ENCODE measurements around the gene TTLL8.

TTLL8 gene

GRCh38 chr22:50009765-50010675, 48.1 kb downstream of the TTLL8 start:
- no CpG with 5 or more reads among the region's 46 CpGs for WGBS (ENCODE audit: extremely low coverage, insufficient coverage, low lambda C conversion rate)
- H2BK15ac ChIP-seq (replicated peaks; ENCODE audit: low read depth): no peak overlapping the region
- no peak overlapping the region for H4K8ac ChIP-seq (ENCODE audit: low read depth, low read length)
- no peak overlapping the region for H3K4me2 ChIP-seq (ENCODE audit: low read length)
- H3K27ac ChIP-seq (ENCODE audit: low read depth, low read length): no peak overlapping the region
- no peak overlapping the region for H3K9ac ChIP-seq (ENCODE audit: low read length)
- no peak overlapping the region for H3K23ac ChIP-seq (ENCODE audit: low read length)
- H3K4me1 ChIP-seq (ENCODE audit: control insufficient read depth, low read depth, low read length): no peaks in the 10 kb centered on the region
- H3K4me3 ChIP-seq (ENCODE audit: low read length): no peak overlapping the region
- no peak overlapping the region for H3K4ac ChIP-seq (ENCODE audit: low read depth, low read length)
- no peak overlapping the region for H2BK5ac ChIP-seq (ENCODE audit: low read length)
- no peak overlapping the region for H3K18ac ChIP-seq (ENCODE audit: low read length)
- no peak overlapping the region for H2AK5ac ChIP-seq (ENCODE audit: low read length)
- H3K79me1 ChIP-seq (ENCODE audit: low read length): no peaks in the 10 kb centered on the region
- no peak for DNase-seq
- H3K79me2 ChIP-seq (ENCODE audit: control insufficient read depth, insufficient read depth, low read length): no peaks in the 10 kb centered on the region
- no peak overlapping the region for H4K5ac ChIP-seq (ENCODE audit: low read length)
- H3K56ac ChIP-seq (ENCODE audit: low read length): no peak overlapping the region
- H3K36me3 ChIP-seq (ENCODE audit: control insufficient read depth, insufficient read depth, low read length): no peaks in the 10 kb centered on the region
- H2BK120ac ChIP-seq (ENCODE audit: low read depth, low read length): no peak overlapping the region
- peaks cover 14% of the 10 kb centered on the region for H3K27me3 ChIP-seq (ENCODE audit: insufficient read depth, low read length, poor library complexity)

GRCh38 chr22:50009251-50009650, 48.8 kb downstream of the TTLL8 start:
- no peak overlapping the region for H2BK5ac ChIP-seq (ENCODE audit: low read length)
- no peak overlapping the region for H3K4me2 ChIP-seq (ENCODE audit: low read length)
- no peak overlapping the region for H3K23ac ChIP-seq (ENCODE audit: low read length)
- H3K27me3 ChIP-seq (ENCODE audit: insufficient read depth, low read length, poor library complexity): peaks cover 7% of the 10 kb centered on the region
- no peak for DNase-seq
- no peak overlapping the region for H2BK120ac ChIP-seq (ENCODE audit: low read depth, low read length)
- no peaks in the 10 kb centered on the region for H3K79me1 ChIP-seq (ENCODE audit: low read length)
- H3K4ac ChIP-seq (ENCODE audit: low read depth, low read length): no peak overlapping the region
- H2BK15ac ChIP-seq (replicated peaks; ENCODE audit: low read depth): no peak overlapping the region
- H4K8ac ChIP-seq (ENCODE audit: low read depth, low read length): no peak overlapping the region
- no peak overlapping the region for H3K18ac ChIP-seq (ENCODE audit: low read length)
- H3K27ac ChIP-seq (ENCODE audit: low read depth, low read length): no peak overlapping the region
- H3K4me1 ChIP-seq (ENCODE audit: control insufficient read depth, low read depth, low read length): no peaks in the 10 kb centered on the region
- no peak overlapping the region for H4K5ac ChIP-seq (ENCODE audit: low read length)
- H3K4me3 ChIP-seq (ENCODE audit: low read length): no peak overlapping the region
- WGBS (ENCODE audit: extremely low coverage, insufficient coverage, low lambda C conversion rate): no CpG with 5 or more reads among the region's 16 CpGs
- no peak overlapping the region for H3K56ac ChIP-seq (ENCODE audit: low read length)
- no peaks in the 10 kb centered on the region for H3K79me2 ChIP-seq (ENCODE audit: control insufficient read depth, insufficient read depth, low read length)
- no peak overlapping the region for H3K9ac ChIP-seq (ENCODE audit: low read length)
- H2AK5ac ChIP-seq (ENCODE audit: low read length): no peak overlapping the region
- no peaks in the 10 kb centered on the region for H3K36me3 ChIP-seq (ENCODE audit: control insufficient read depth, insufficient read depth, low read length)

GRCh38 chr22:50008151-50009040, 49.7 kb downstream of the TTLL8 start:
- no peak overlapping the region for H3K4me3 ChIP-seq (ENCODE audit: low read length)
- peaks cover 5% of the 10 kb centered on the region for H3K27me3 ChIP-seq (ENCODE audit: insufficient read depth, low read length, poor library complexity)
- H3K27ac ChIP-seq (ENCODE audit: low read depth, low read length): no peak overlapping the region
- H2BK5ac ChIP-seq (ENCODE audit: low read length): no peak overlapping the region
- no peak overlapping the region for H3K18ac ChIP-seq (ENCODE audit: low read length)
- DNase-seq: no peak
- H3K79me1 ChIP-seq (ENCODE audit: low read length): no peaks in the 10 kb centered on the region
- no peak overlapping the region for H3K4ac ChIP-seq (ENCODE audit: low read depth, low read length)
- no peak overlapping the region for H4K5ac ChIP-seq (ENCODE audit: low read length)
- no peak overlapping the region for H2AK5ac ChIP-seq (ENCODE audit: low read length)
- no peak overlapping the region for H3K9ac ChIP-seq (ENCODE audit: low read length)
- WGBS (ENCODE audit: extremely low coverage, insufficient coverage, low lambda C conversion rate): no CpG with 5 or more reads among the region's 24 CpGs
- no peak overlapping the region for H2BK15ac ChIP-seq (replicated peaks; ENCODE audit: low read depth)
- H3K36me3 ChIP-seq (ENCODE audit: control insufficient read depth, insufficient read depth, low read length): no peaks in the 10 kb centered on the region
- no peak overlapping the region for H2BK120ac ChIP-seq (ENCODE audit: low read depth, low read length)
- H3K23ac ChIP-seq (ENCODE audit: low read length): no peak overlapping the region
- H3K4me2 ChIP-seq (ENCODE audit: low read length): no peak overlapping the region
- H3K79me2 ChIP-seq (ENCODE audit: control insufficient read depth, insufficient read depth, low read length): no peaks in the 10 kb centered on the region
- no peaks in the 10 kb centered on the region for H3K4me1 ChIP-seq (ENCODE audit: control insufficient read depth, low read depth, low read length)
- H4K8ac ChIP-seq (ENCODE audit: low read depth, low read length): no peak overlapping the region
- no peak overlapping the region for H3K56ac ChIP-seq (ENCODE audit: low read length)

- Histone ChIP-seq H3K4me2 (ENCODE audit: low read length) (no peak overlapping the region), H3K56ac (ENCODE audit: low read length) (no peak overlapping the region), H3K4me1 (ENCODE audit: control insufficient read depth, low read depth, low read length) (no peaks in the 10 kb centered on the region), H3K4me3 (ENCODE audit: low read length) (no peak overlapping the region), H3K27me3 (ENCODE audit: insufficient read depth, low read length, poor library complexity) (peaks cover 5% of the 10 kb centered on the region), H3K18ac (ENCODE audit: low read length) (no peak overlapping the region), H2BK5ac (ENCODE audit: low read length) (no peak overlapping the region), H4K8ac (ENCODE audit: low read depth, low read length) (no peak overlapping the region), H3K4ac (ENCODE audit: low read depth, low read length) (no peak overlapping the region), H4K5ac (ENCODE audit: low read length) (no peak overlapping the region), H3K23ac (ENCODE audit: low read length) (no peak overlapping the region), H3K36me3 (ENCODE audit: control insufficient read depth, insufficient read depth, low read length) (no peaks in the 10 kb centered on the region), H2BK15ac (replicated peaks; ENCODE audit: low read depth) (no peak overlapping the region), H3K9ac (ENCODE audit: low read length) (no peak overlapping the region), H2AK5ac (ENCODE audit: low read length) (no peak overlapping the region), H2BK120ac (ENCODE audit: low read depth, low read length) (no peak overlapping the region), H3K27ac (ENCODE audit: low read depth, low read length) (no peak overlapping the region), H3K79me2 (ENCODE audit: control insufficient read depth, insufficient read depth, low read length) (no peaks in the 10 kb centered on the region), H3K79me1 (ENCODE audit: low read length) (no peaks in the 10 kb centered on the region)
- DNase-seq: no peak
- WGBS (ENCODE audit: extremely low coverage, insufficient coverage, low lambda C conversion rate): no CpG with 5 or more reads among the region's 3 CpGs
These were observed 51.0 kb downstream of the TTLL8 start for GRCh38 chr22:50007057-50007511.

GRCh38 chr22:50004918-50005317, 53.2 kb downstream of the TTLL8 start:
- no CpG with 5 or more reads among the region's 4 CpGs for WGBS (ENCODE audit: extremely low coverage, insufficient coverage, low lambda C conversion rate)
- H3K4me2 ChIP-seq (ENCODE audit: low read length): no peak overlapping the region
- H3K18ac ChIP-seq (ENCODE audit: low read length): no peak overlapping the region
- no peak overlapping the region for H3K56ac ChIP-seq (ENCODE audit: low read length)
- H4K5ac ChIP-seq (ENCODE audit: low read length): no peak overlapping the region
- no peak overlapping the region for H2BK15ac ChIP-seq (replicated peaks; ENCODE audit: low read depth)
- no peak overlapping the region for H3K9ac ChIP-seq (ENCODE audit: low read length)
- H3K27me3 ChIP-seq (ENCODE audit: insufficient read depth, low read length, poor library complexity): peaks cover 1% of the 10 kb centered on the region
- H2BK5ac ChIP-seq (ENCODE audit: low read length): no peak overlapping the region
- H3K27ac ChIP-seq (ENCODE audit: low read depth, low read length): no peak overlapping the region
- no peak overlapping the region for H3K4me3 ChIP-seq (ENCODE audit: low read length)
- no peaks in the 10 kb centered on the region for H3K79me2 ChIP-seq (ENCODE audit: control insufficient read depth, insufficient read depth, low read length)
- no peak overlapping the region for H4K8ac ChIP-seq (ENCODE audit: low read depth, low read length)
- H3K4ac ChIP-seq (ENCODE audit: low read depth, low read length): no peak overlapping the region
- H3K23ac ChIP-seq (ENCODE audit: low read length): no peak overlapping the region
- H3K79me1 ChIP-seq (ENCODE audit: low read length): no peaks in the 10 kb centered on the region
- H3K36me3 ChIP-seq (ENCODE audit: control insufficient read depth, insufficient read depth, low read length): no peaks in the 10 kb centered on the region
- no peak for DNase-seq
- no peaks in the 10 kb centered on the region for H3K4me1 ChIP-seq (ENCODE audit: control insufficient read depth, low read depth, low read length)
- no peak overlapping the region for H2BK120ac ChIP-seq (ENCODE audit: low read depth, low read length)
- H2AK5ac ChIP-seq (ENCODE audit: low read length): no peak overlapping the region
